ENCODE measurements around the gene IQCF2. TPM values are rescaled to one million over a fixed set of nuclear protein-coding genes. Genes with fewer than 3 reads are reported as not detected.
"Not testable (repeated sequence)": the region's sequence is repeated elsewhere in the genome, so short reads cannot be mapped to it uniquely, and the experiment has no call there.

IQCF2 gene
- total RNA-seq, 2 experiments from 2014 or later: not detected

DNA sequence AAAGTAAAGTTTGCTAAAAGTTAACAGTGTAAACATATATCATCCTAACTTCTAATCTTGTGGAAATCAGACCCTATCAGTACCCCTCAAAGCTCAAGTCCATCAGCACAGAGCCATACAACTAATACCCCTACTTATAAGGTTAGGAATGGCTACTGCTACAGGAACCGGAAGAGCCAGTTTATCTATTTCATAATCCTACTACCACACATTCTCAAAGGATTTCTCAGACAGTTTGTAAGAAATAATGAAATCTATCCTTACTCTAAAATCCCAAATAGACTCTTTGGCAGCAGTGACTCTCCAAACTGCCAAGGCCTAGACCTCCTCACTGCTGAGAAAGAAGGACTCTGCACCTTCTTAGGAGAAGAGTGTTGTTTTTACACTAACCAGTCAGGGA, 6.0 kb upstream of the IQCF2 start:
- H3K9me3 Mint-ChIP-seq; H3K4me1 Mint-ChIP-seq; DNase-seq; H3K27ac Mint-ChIP-seq; POLR2A ChIA-PET; H3K4me3 Mint-ChIP-seq; CTCF ChIA-PET; H3K27me3 Mint-ChIP-seq; H3K36me3 Mint-ChIP-seq (ENCODE audit: low read depth): not testable (repeated sequence)

DNA sequence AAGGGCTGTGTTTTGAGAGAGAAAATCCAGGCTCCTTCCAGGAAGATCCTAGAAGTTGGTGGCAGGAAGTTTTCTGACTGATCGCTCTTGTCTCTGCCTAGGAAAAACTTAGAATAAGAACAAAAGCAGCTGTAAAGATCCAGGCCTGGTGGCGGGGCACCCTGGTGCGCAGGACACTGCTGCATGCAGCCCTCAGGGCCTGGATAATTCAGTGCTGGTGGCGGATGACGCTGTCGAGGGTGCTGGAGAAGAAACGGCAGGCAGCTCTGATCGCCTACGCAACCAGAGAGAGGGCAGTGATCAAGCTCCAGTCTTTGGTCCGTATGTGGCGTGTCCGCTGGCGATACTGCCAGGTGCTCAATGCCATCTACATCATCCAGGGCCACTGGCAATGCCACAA, 1.5 kb downstream of the IQCF2 start:
- peaks cover 25% of the 10 kb centered on the region for H3K27me3 Mint-ChIP-seq
- no peak overlapping the region for H3K4me3 Mint-ChIP-seq
- POLR2A ChIA-PET: no interaction called here
- no peaks in the 10 kb centered on the region for H3K36me3 Mint-ChIP-seq (ENCODE audit: low read depth)
- no peak overlapping the region for H3K27ac Mint-ChIP-seq
- H3K9me3 Mint-ChIP-seq: no peaks in the 10 kb centered on the region
- H3K4me1 Mint-ChIP-seq: no peaks in the 10 kb centered on the region
- no peak for DNase-seq
- CTCF ChIA-PET: no interaction called here

DNA sequence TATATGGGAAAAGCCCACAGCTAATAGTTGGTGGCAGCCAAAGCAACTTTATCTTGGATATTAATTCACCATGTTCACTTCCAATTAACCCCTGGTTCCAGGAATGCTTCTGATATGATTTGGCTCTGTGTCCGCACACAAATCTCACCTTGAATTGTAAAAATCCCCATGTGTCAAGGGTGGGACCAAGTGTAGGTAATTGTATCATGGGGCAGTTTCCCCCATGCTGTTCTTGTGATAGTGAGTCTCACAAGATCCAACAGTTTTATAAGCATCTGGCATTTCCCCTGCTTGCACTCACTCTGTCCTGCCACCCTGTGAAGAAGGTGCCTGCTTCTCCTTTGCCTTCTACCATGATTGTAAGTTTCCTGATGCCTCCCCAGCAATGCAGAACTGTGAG, 7.5 kb downstream of the IQCF2 start:
- H3K4me1 Mint-ChIP-seq; H3K4me3 Mint-ChIP-seq; H3K36me3 Mint-ChIP-seq (ENCODE audit: low read depth); CTCF ChIA-PET; H3K9me3 Mint-ChIP-seq; DNase-seq; POLR2A ChIA-PET; H3K27ac Mint-ChIP-seq: not testable (repeated sequence)
- peaks cover 27% of the 10 kb centered on the region for H3K27me3 Mint-ChIP-seq

DNA sequence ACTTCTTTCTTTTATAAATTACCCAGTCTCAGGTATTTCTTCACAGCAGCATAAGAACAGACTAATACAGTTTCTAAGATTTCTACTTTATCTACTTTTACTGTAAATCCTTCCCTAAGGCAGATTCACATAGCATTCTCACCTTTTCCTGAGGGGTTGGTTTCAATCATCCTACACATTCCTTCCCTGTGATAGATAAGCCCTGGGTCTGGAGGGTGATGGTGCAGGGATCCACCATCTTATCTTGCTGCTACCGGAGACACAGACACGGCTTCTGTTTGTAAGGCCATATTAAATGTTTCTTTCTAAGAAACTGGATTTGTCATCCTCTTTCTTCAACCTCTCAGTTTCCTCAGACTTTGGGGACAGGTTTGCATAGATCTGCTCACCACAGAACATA, 7.9 kb downstream of the IQCF2 start:
- H3K27ac Mint-ChIP-seq: no peak overlapping the region
- ChIA-PET CTCF (no interaction called here), POLR2A (no interaction called here)
- no peak for DNase-seq
- H3K4me3 Mint-ChIP-seq: no peak overlapping the region
- H3K9me3 Mint-ChIP-seq: no peaks in the 10 kb centered on the region
- no peaks in the 10 kb centered on the region for H3K4me1 Mint-ChIP-seq
- H3K27me3 Mint-ChIP-seq: peaks cover 29% of the 10 kb centered on the region
- no peaks in the 10 kb centered on the region for H3K36me3 Mint-ChIP-seq (ENCODE audit: low read depth)

DNA sequence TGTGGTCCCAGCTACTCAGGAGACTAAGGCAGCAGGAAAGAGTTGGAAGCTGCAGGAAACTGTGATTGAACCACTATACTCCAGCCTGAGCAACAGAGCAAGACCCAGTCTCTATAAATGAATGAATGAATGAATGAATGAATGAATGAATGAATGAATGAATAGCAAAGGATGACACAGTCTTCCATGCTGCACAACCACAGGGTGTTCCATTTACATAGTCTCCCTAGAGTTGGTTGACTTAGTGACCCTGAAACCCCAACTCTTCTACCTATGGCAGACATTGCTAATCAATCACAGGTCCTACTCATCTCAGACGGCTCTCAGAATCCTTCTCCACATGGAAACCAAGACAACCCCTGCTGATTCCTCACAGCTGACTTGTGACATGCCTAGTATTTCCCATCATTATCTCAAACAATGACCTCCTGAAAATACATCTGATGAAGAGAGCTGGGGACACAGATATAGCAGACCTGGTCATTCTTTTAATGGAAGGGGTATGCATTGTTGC, 11.9 kb downstream of the IQCF2 start:
- no peak for DNase-seq
- peaks cover 4% of the 10 kb centered on the region for H3K4me1 Mint-ChIP-seq
- POLR2A ChIA-PET: no interaction called here
- H3K27me3 Mint-ChIP-seq: peaks cover 22% of the 10 kb centered on the region
- no peaks in the 10 kb centered on the region for H3K9me3 Mint-ChIP-seq
- CTCF ChIA-PET: no interaction called here
- no peak overlapping the region for H3K4me3 Mint-ChIP-seq
- no peak overlapping the region for H3K27ac Mint-ChIP-seq
- no peaks in the 10 kb centered on the region for H3K36me3 Mint-ChIP-seq (ENCODE audit: low read depth)

DNA sequence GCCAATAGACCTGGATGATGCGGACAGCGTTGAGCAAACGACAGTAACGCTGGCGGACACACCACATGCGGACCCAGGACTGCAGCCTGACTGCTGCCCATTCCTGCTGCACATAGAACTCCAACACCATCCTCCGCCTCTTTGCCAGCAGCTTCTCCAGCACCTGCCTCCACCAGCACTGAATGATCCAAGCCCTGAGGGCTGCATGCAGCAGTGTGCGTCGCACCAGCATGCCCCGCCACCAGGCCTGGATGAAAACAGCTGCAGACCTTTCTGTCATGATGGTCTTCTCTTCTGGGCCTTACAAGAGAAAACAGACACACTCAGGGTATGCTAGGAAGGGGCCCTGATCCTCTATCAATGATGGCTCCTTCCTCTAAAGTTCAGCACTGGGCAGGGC, 12.5 kb downstream of the IQCF2 start:
- H3K9me3 Mint-ChIP-seq: no peaks in the 10 kb centered on the region
- H3K27ac Mint-ChIP-seq: no peak overlapping the region
- POLR2A ChIA-PET: no interaction called here
- H3K4me3 Mint-ChIP-seq: no peak overlapping the region
- H3K4me1 Mint-ChIP-seq: peaks cover 4% of the 10 kb centered on the region
- no peaks in the 10 kb centered on the region for H3K36me3 Mint-ChIP-seq (ENCODE audit: low read depth)
- peaks cover 21% of the 10 kb centered on the region for H3K27me3 Mint-ChIP-seq
- DNase-seq: no peak
- CTCF ChIA-PET: no interaction called here

DNA sequence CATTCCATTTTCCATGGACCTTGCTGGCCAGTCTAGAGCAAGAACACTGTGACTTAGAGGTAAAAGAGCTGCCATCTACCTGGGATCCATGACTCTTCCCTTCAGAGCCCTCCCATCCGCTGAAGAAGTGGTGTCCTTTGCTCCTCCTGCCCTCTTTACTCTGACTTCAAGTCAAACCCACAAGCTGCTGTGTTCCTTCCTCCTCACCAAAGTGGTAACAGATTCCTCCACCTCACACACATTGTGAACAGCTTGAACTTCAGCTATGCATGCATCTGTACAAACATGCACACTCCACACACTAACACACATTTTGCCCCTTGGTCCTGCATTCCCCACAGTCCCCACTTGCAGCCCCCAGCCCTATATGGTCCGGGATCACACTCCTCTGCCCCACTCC, 13.0 kb downstream of the IQCF2 start:
- Mint-ChIP-seq H3K4me1 (peaks cover 4% of the 10 kb centered on the region), H3K27me3 (peaks cover 16% of the 10 kb centered on the region), H3K4me3 (no peak overlapping the region), H3K36me3 (ENCODE audit: low read depth) (no peaks in the 10 kb centered on the region), H3K9me3 (no peaks in the 10 kb centered on the region), H3K27ac (no peak overlapping the region)
- CTCF ChIA-PET: no interaction called here
- no peak for DNase-seq
- POLR2A ChIA-PET: no interaction called here

DNA sequence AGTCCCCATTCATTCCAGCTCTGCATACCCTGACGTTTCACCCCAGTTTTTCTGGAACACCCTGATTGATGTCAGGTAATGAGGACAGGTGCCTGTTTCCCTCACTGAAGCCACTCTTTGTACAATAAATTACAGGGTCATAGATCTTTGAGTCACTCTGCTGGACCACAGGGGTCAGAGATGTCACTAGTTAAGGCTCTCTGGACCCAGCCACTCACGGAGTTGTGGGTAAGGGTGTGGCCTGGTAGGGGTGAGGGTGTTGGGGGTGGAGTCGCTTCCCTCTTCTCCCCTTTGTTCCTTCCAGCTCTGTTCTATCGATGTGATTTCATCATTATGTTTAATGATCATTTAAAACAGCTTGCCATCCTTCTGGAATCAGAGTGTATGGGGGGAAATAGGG, 13.5 kb downstream of the IQCF2 start:
- DNase-seq: no peak
- no peaks in the 10 kb centered on the region for H3K36me3 Mint-ChIP-seq (ENCODE audit: low read depth)
- peaks cover 4% of the 10 kb centered on the region for H3K4me1 Mint-ChIP-seq
- no peak overlapping the region for H3K4me3 Mint-ChIP-seq
- ChIA-PET CTCF (no interaction called here), POLR2A (no interaction called here)
- H3K9me3 Mint-ChIP-seq: no peaks in the 10 kb centered on the region
- H3K27me3 Mint-ChIP-seq: peaks cover 13% of the 10 kb centered on the region
- H3K27ac Mint-ChIP-seq: no peak overlapping the region

DNA sequence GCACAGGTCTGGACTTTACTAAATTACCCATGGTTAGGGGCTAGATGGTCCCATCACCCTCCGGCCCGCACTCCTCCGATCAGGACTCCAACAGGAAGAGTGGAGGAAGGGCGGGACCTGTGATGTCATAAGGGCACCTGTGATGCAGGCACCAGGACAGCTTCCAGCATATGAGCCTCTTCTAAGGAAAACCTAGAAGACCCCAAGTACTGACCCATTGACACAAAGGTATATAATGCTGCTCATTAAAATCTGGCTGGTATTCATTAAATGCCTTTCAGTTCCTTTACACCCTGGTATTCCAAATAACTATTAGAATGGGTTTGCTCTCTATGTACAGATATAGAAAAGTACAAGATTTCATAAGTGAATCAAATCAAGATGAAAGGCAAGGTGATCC, 14.1 kb downstream of the IQCF2 start, which contains the start of gene IQCF5:
IQCF5 (minus strand) TSS at position 101 of the 400 bp plus-strand sequence; CDS start at position 31, 70 bp downstream.
- CTCF ChIA-PET: no interaction called here
- DNase-seq: no peak
- POLR2A ChIA-PET: no interaction called here
- Mint-ChIP-seq H3K27me3 (peaks cover 17% of the 10 kb centered on the region), H3K27ac (no peak within 1 kb of the TSS), H3K4me3 (no peak within 1 kb of the TSS), H3K4me1 (peaks cover 4% of the 10 kb centered on the region), H3K9me3 (no peaks in the 10 kb centered on the region), H3K36me3 (ENCODE audit: low read depth) (no peaks in the 10 kb centered on the region)

DNA sequence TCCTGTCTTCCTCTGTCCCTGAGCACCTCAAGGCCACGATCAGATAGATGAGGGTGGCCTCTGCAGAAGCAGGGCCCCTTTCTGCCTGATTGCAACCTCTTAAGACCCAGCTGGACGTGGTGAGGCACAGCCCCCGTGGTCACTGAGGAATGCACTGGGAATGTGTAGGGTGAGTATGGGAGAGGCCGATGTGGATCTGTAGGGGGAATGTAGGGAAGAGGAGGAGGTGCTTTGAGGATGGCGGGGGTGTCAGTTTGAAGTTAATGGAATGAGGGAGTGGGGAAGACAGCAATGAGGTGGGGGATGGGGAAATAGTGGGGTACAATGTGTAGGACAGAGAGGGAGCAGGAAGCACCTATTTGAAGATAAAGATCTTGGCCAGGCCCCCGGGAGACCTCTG, 14.8 kb downstream of the IQCF2 start:
- ChIA-PET POLR2A (no interaction called here), CTCF (no interaction called here)
- no peak for DNase-seq
- H3K27me3 Mint-ChIP-seq: peaks cover 13% of the 10 kb centered on the region
- H3K27ac Mint-ChIP-seq: no peak overlapping the region
- H3K36me3 Mint-ChIP-seq (ENCODE audit: low read depth): no peaks in the 10 kb centered on the region
- H3K4me3 Mint-ChIP-seq: no peak overlapping the region
- peaks cover 4% of the 10 kb centered on the region for H3K4me1 Mint-ChIP-seq
- no peaks in the 10 kb centered on the region for H3K9me3 Mint-ChIP-seq

DNA sequence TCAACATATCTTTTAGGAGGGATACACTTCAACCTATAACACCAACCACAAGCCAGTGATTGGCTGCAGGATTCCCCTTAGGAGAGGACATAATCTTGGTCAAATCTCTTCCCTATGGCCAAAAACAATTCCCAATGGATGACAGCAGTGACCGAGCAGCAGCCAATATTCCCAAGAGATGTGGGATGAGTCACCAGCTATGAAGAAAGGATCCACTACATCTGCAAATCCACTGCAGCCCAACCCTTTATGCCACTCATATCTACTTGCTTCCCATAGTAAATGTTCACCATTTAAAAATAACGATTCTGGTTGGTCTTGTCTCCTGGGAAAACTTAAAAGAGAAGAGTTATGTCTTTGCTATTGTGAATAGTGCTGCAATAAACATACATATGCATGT, 18.5 kb downstream of the IQCF2 start:
- H3K36me3 Mint-ChIP-seq (ENCODE audit: low read depth): no peaks in the 10 kb centered on the region
- peaks cover 28% of the 10 kb centered on the region for H3K27me3 Mint-ChIP-seq
- no peak overlapping the region for H3K4me3 Mint-ChIP-seq
- no peak for DNase-seq
- no peaks in the 10 kb centered on the region for H3K4me1 Mint-ChIP-seq
- ChIA-PET CTCF (no interaction called here), POLR2A (no interaction called here)
- no peaks in the 10 kb centered on the region for H3K9me3 Mint-ChIP-seq
- no peak overlapping the region for H3K27ac Mint-ChIP-seq

DNA sequence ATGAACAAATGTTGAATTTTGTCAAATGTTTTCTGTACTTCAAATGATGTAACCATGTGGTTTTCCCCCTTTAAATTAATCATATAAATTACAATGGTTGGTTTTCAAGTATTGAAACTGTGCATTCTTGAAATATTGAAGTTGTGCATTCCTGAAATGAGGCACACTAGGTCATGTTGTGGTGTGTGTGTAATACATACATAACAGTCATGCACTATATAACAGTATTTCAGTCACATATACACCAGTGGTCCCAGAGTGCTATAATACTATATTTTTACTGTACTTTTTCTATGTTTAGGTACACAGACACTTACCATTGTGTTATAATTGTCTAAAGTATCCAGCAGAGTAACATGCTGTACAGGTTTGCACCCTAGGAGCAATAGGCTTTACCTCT, 25.0 kb downstream of the IQCF2 start:
- peaks cover 24% of the 10 kb centered on the region for H3K27me3 Mint-ChIP-seq

DNA sequence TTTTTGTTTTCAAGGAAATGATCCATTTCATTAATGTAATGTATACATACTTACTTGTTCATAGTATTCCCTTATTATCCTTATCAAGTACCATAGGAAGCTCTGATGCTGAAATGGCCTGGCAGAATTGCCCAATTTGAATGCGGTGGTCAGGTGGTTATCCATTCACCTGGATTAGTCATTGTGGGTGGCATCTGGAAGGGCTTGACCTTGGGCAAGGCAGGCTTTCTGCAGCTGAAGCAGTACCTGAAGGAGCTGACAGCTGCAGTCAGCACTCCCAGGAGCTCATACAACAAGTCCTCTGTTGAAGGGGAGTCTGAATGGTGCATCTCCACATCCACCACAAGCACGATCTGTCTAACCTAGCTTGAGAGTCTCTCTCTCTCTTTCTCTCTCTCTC, 26.2 kb downstream of the IQCF2 start:
- DNase-seq: no peak
- no peaks in the 10 kb centered on the region for H3K9me3 Mint-ChIP-seq
- no peaks in the 10 kb centered on the region for H3K36me3 Mint-ChIP-seq (ENCODE audit: low read depth)
- peaks cover 22% of the 10 kb centered on the region for H3K27me3 Mint-ChIP-seq
- H3K27ac Mint-ChIP-seq: no peak overlapping the region
- no peak overlapping the region for H3K4me3 Mint-ChIP-seq
- H3K4me1 Mint-ChIP-seq: peaks cover 24% of the 10 kb centered on the region
- POLR2A ChIA-PET: no interaction called here
- CTCF ChIA-PET: no interaction called here

More for the DNA sequence above, 25.0 kb downstream of the IQCF2 start:
- Mint-ChIP-seq H3K9me3 (no peaks in the 10 kb centered on the region), H3K36me3 (ENCODE audit: low read depth) (no peaks in the 10 kb centered on the region), H3K27ac (no peak overlapping the region), H3K4me1 (peaks cover 15% of the 10 kb centered on the region), H3K4me3 (no peak overlapping the region)
- CTCF ChIA-PET: no interaction called here
- DNase-seq: no peak
- POLR2A ChIA-PET: no interaction called here

DNA sequence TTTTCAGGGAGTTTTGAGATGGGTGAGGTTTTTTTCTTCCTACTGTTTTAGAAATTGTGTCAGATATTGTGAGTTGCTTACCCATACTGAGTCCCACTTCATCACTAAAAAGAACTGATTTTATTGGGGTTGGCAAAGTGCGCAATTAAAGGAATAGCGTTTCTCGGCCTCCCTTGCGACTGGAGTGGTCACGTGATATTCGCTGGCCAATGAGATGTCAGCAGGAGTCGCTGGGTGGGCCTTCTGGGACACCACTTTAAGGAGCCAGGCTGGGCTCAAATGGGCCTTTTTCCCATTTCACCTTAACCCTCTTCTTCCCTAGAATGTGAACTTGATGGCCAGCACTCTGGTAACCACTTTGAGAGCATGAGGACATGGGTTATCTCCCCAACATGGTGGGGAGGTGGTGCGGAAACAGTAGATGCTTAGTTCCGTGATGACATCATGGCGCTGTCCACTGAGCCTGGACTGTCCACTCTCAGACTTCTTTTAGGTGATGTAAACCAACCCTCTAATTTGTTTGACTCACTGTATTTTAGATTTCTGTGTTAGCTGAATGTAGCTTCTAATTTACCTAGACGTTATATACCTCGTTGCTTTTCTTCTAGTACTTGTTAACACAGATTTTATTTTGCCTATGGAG, 27.2 kb downstream of the IQCF2 start:
- Mint-ChIP-seq H3K27ac (no peak overlapping the region), H3K36me3 (ENCODE audit: low read depth) (no peaks in the 10 kb centered on the region), H3K9me3 (no peaks in the 10 kb centered on the region), H3K4me3 (no peak overlapping the region), H3K4me1 (peaks cover 24% of the 10 kb centered on the region), H3K27me3 (peaks cover 19% of the 10 kb centered on the region)
- DNase-seq: no peak
- POLR2A ChIA-PET: no interaction called here
- CTCF ChIA-PET: no interaction called here

All from activated CD4-positive, alpha-beta memory T cell treated with anti-CD3 and anti-CD28 coated beads, Interleukin-2, amount 10 ng/mL, durations not matched to agents 7 days and 5 days (primary cell).